H1 (cell line): ENCODE results near the gene GRIK2. TPM values are rescaled to one million over a fixed set of nuclear protein-coding genes. Genes with fewer than 3 reads are reported as not detected.

Experiments
- CTCF ChIA-PET: fragments of 300-600 bp; sonication (Branson Sonifier 250); formaldehyde crosslinking; loops from one replicate; lab custom pipeline; 2021; ENCODE audit not compliant: partially characterized antibody; lab: Charles Lee
- POLR2A ChIA-PET: fragments of 300-600 bp; sonication (Branson Sonifier 250); formaldehyde crosslinking; loops from one replicate; lab custom pipeline; 2021; ENCODE audit warnings: inconsistent platforms; ENCODE audit not compliant: partially characterized antibody; lab: Charles Lee
- DNase-seq, 2 experiments: peaks; one replicate each; pipeline versions ENCODE4 v3.0.0 to v3.0.0-alpha.2; 2010 to 2022; ENCODE audit warnings: low spot score in 2 of 2, low read depth in 1 of 2, mixed read lengths in 1 of 2
- FAIRE-seq: peaks from 2 replicates; lab custom pipeline; 2011; peaks lifted over from hg19 to GRCh38; lab: Jason Lieb, UNC
- H2AFZ ChIP-seq: 2 replicates; pipeline ENCODE4 v1.8.1; 2012; ENCODE audit warnings: low read length, inconsistent platforms
- H2AK5ac ChIP-seq: 2 replicates; pipeline ENCODE4 v1.6.1; 2013; ENCODE audit warnings: low read depth, low read length
- H2BK120ac ChIP-seq: replicated peaks from 2 replicates; pipeline ENCODE3; 2013; ENCODE audit warnings: low read depth, low read length, inconsistent platforms
- H2BK12ac ChIP-seq: 2 replicates; pipeline ENCODE4 v1.6.1; 2013; ENCODE audit warnings: low read depth, low read length
- H2BK15ac ChIP-seq: 2 replicates; pipeline ENCODE4 v1.6.1; 2013; ENCODE audit warnings: low read length
- H2BK20ac ChIP-seq: 2 replicates; pipeline ENCODE4 v1.6.1; 2013; ENCODE audit warnings: low read length
- H2BK5ac ChIP-seq: 2 replicates; pipeline ENCODE4 v1.6.1; 2013; ENCODE audit warnings: low read depth, low read length
- H3K14ac ChIP-seq: 2 replicates; pipeline ENCODE4 v1.6.1; 2013; ENCODE audit warnings: inconsistent platforms; ENCODE audit not compliant: insufficient read length
- H3K18ac ChIP-seq: 2 replicates; pipeline ENCODE4 v1.6.1; 2013; ENCODE audit warnings: low read length; ENCODE audit errors: extremely low read depth
- H3K23ac ChIP-seq: 2 replicates; pipeline ENCODE4 v1.6.1; 2013; ENCODE audit warnings: inconsistent platforms; ENCODE audit not compliant: insufficient read length
- H3K23me2 ChIP-seq: 2 replicates; pipeline ENCODE4 v1.6.1; 2013; ENCODE audit warnings: low read depth, low read length
- H3K27ac ChIP-seq: 2 replicates; pipeline ENCODE4 v1.6.1; 2011; ENCODE audit warnings: low read depth, low read length, inconsistent platforms
- H3K27me3 ChIP-seq, 4 experiments: replicated peaks in 1 of 4; 1 replicate in 1 of 4; 2 replicates in 3 of 4; pipeline versions ENCODE4 v1.6.1 to v1.8.1; 2011 to 2013; ENCODE audit warnings: low read length in 3 of 4, mild to moderate bottlenecking in 3 of 4, inconsistent platforms in 2 of 4, mixed read lengths in 2 of 4, moderate library complexity in 1 of 4; ENCODE audit not compliant: control insufficient read depth in 3 of 4, insufficient read depth in 3 of 4; ENCODE audit errors: extremely low read depth in 1 of 4
- H3K36me3 ChIP-seq, 4 experiments: 2 replicates each; pipeline versions ENCODE4 v1.6.1 to v1.8.1; 2011 to 2013; ENCODE audit warnings: mild to moderate bottlenecking in 4 of 4, low read length in 3 of 4, moderate library complexity in 2 of 4, control low read depth in 1 of 4, inconsistent platforms in 1 of 4; ENCODE audit not compliant: insufficient read depth in 4 of 4, control insufficient read depth in 2 of 4
- H3K4ac ChIP-seq: replicated peaks from 2 replicates; pipeline ENCODE3; 2013; ENCODE audit warnings: low read length, low read depth, mixed read lengths, inconsistent platforms; ENCODE audit not compliant: insufficient read length
- H3K4me1 ChIP-seq, 4 experiments: replicated peaks in 1 of 4; 1 replicate in 1 of 4; 2 replicates in 3 of 4; pipeline versions ENCODE4 v1.6.1 to v1.8.1; 2011 to 2013; ENCODE audit warnings: low read length in 3 of 4, inconsistent platforms in 2 of 4, mixed read lengths in 1 of 4; ENCODE audit not compliant: insufficient read depth in 4 of 4, control insufficient read depth in 3 of 4
- H3K4me2 ChIP-seq, 2 experiments: 2 replicates each; pipeline versions ENCODE4 v1.6.1 to v1.8.1; 2011 to 2013; ENCODE audit warnings: low read depth in 2 of 2, low read length in 2 of 2, control low read depth in 1 of 2, inconsistent platforms in 1 of 2, mild to moderate bottlenecking in 1 of 2; ENCODE audit not compliant: insufficient read depth in 1 of 2
- H3K4me3 ChIP-seq, 4 experiments: fragments of 200-600, 300-600 bp in 1 of 4; sonication (generic), shearing (Covaris generic), sonication (Bioruptor Twin) in 1 of 4; 2 replicates each; pipeline versions ENCODE4 v1.5.1 to v1.8.1; 2011 to 2016; ENCODE audit warnings: low read length in 4 of 4, low read depth in 3 of 4, control low read depth in 2 of 4, inconsistent platforms in 2 of 4, mild to moderate bottlenecking in 2 of 4, mixed read lengths in 1 of 4, moderate library complexity in 1 of 4; ENCODE audit not compliant: insufficient read depth in 2 of 4; ENCODE audit errors: extremely low read depth in 1 of 4
- H3K56ac ChIP-seq: replicated peaks from 2 replicates; pipeline ENCODE3; 2013; ENCODE audit warnings: low read depth, mild to moderate bottlenecking, mixed read lengths, low read length, inconsistent platforms; ENCODE audit not compliant: insufficient read length
- H3K79me1 ChIP-seq: 2 replicates; pipeline ENCODE4 v1.6.1; 2013; ENCODE audit warnings: low read depth, low read length, control low read depth
- H3K79me2 ChIP-seq, 2 experiments: 2 replicates each; pipeline versions ENCODE4 v1.6.1 to v1.8.1; 2012 to 2013; ENCODE audit warnings: low read length in 2 of 2, mild to moderate bottlenecking in 2 of 2, inconsistent platforms in 1 of 2; ENCODE audit not compliant: insufficient read depth in 2 of 2, control insufficient read depth in 1 of 2
- H3K9ac ChIP-seq, 4 experiments: replicated peaks in 1 of 4; 1 replicate in 1 of 4; 2 replicates in 3 of 4; pipeline versions ENCODE4 v1.6.1 to v1.8.1; 2011 to 2013; ENCODE audit warnings: low read depth in 3 of 4, low read length in 3 of 4, control low read depth in 2 of 4, mild to moderate bottlenecking in 2 of 4, moderate library complexity in 2 of 4, inconsistent platforms in 1 of 4; ENCODE audit errors: extremely low read depth in 1 of 4
- H3K9me3 ChIP-seq, 2 experiments: 2 replicates each; pipeline versions ENCODE4 v1.6.1 to v1.8.1; 2012 to 2013; ENCODE audit warnings: mild to moderate bottlenecking in 2 of 2, moderate library complexity in 2 of 2, control low read depth in 1 of 2, inconsistent platforms in 1 of 2, low read depth in 1 of 2, low read length in 1 of 2, mixed read lengths in 1 of 2; ENCODE audit not compliant: insufficient read depth in 2 of 2
- H4K20me1 ChIP-seq, 2 experiments: replicated peaks in 1 of 2; 2 replicates each; pipeline versions ENCODE3 to v1.8.1; 2011 to 2013; ENCODE audit warnings: inconsistent platforms in 2 of 2, low read length in 2 of 2, mild to moderate bottlenecking in 1 of 2; ENCODE audit not compliant: insufficient read depth in 2 of 2, control insufficient read depth in 1 of 2
- H4K5ac ChIP-seq: 2 replicates; pipeline ENCODE4 v1.6.1; 2013; ENCODE audit warnings: low read length, low read depth, mixed read lengths, inconsistent platforms; ENCODE audit not compliant: insufficient read length
- H4K8ac ChIP-seq: 2 replicates; pipeline ENCODE4 v1.8.0; 2013; ENCODE audit warnings: mild to moderate bottlenecking, moderate library complexity, low read length, inconsistent platforms; ENCODE audit not compliant: insufficient read depth; ENCODE audit errors: extremely low read depth
- H4K91ac ChIP-seq: replicated peaks from 2 replicates; pipeline ENCODE3; 2013; ENCODE audit warnings: low read length, mixed read lengths, inconsistent platforms; ENCODE audit not compliant: insufficient read length
- CHD7 ChIP-seq: fragments of 300-600 bp; sonication (generic); IDR thresholded peaks from 2 replicates; pipeline ENCODE4 v1.7.1; 2012; ENCODE audit warnings: low read length, moderate library complexity, mild to moderate bottlenecking, inconsistent platforms; ENCODE audit not compliant: insufficient replicate concordance
- polyA plus RNA-seq, 7 experiments: library from polyadenylated mRNA; depleted of rRNA in 3 of 7; stranded (reverse) in 5 of 7; unstranded in 2 of 7; fragments of >200 nt in 5 of 7; fragments of 200-250 nt in 2 of 7; gene quantifications; 1 replicate in 5 of 7; 2 replicates in 1 of 7; 4 replicates in 1 of 7; pipeline versions ENCODE4 v1.2.1 to v1.2.3, GENCODE V29; 2011 to 2013; ENCODE audit warnings: missing spikeins in 2 of 7, mixed read lengths in 2 of 7
- total RNA-seq: library from RNA; stranded (reverse); fragmentation: NEBNext Ultra II Directional; extraction: Animal tissue kit (Norgen Biotek cat#: 25700); gene quantifications from 2 replicates; pipeline ENCODE4 v1.2.1, GENCODE V29; 2021

GRIK2 gene
- total and polyA plus RNA-seq, 2 of the 8 experiments (the other 6 are each of a cell fraction or from before 2014, with no cell fraction given): 1.8 to 2.2 TPM

DNA sequence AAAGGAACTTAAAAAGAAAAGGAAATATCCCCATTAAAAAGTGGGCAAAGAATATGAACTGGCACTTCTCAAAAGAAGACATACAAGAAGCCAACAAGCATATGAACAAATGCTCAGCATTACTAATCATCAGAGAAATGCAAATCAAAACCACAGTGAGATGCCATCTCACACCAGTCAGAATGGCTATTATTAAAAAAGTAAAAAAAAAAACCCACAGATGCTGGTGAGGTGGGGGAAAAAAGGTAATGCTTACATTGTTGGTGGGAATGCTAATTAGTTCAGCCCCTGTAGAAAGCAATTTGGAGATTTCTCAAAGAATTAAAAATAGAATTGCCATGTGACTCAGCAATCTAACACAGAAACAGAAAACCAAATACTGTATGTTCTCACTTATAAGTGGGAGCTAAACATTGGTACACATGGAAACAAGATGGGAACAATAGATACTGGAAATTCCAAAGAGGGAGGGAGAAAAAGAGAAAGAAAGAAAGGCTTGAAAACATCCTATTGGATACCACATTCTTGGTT is 437.1 kb downstream of the GRIK2 start:
- H3K23me2 ChIP-seq: no peaks in the 10 kb centered on the region; the same call in 1 of the 2 replicates
- H2BK15ac ChIP-seq: no peak overlapping the region
- H3K14ac ChIP-seq: no peak overlapping the region
- H3K56ac ChIP-seq: no peak overlapping the region
- no peak overlapping the region for H3K4ac ChIP-seq
- no peak overlapping the region for H2BK20ac ChIP-seq
- no peaks in the 10 kb centered on the region for H3K36me3 ChIP-seq
- no peak overlapping the region for H3K27ac ChIP-seq
- H2AK5ac ChIP-seq: no peak overlapping the region
- no peak overlapping the region for H2BK12ac ChIP-seq
- H3K9ac ChIP-seq: no peak overlapping the region
- no peak overlapping the region for H2BK5ac ChIP-seq
- H3K18ac ChIP-seq: no peak overlapping the region
- H3K4me1 ChIP-seq: no peaks in the 10 kb centered on the region
- no peak overlapping the region for H4K8ac ChIP-seq
- no peak overlapping the region for H4K91ac ChIP-seq
- H3K23ac ChIP-seq: no peak overlapping the region
- no peaks in the 10 kb centered on the region for H4K20me1 ChIP-seq
- no peak overlapping the region for H3K4me2 ChIP-seq
- ChIA-PET CTCF (no interaction called here), POLR2A (no interaction called here)
- H3K79me1 ChIP-seq: no peaks in the 10 kb centered on the region
- no peak overlapping the region for H2AFZ ChIP-seq
- no peak overlapping the region for H4K5ac ChIP-seq
- H3K27me3 ChIP-seq: no peaks in the 10 kb centered on the region
- H2BK120ac ChIP-seq: no peak overlapping the region
- no peaks in the 10 kb centered on the region for H3K79me2 ChIP-seq
- no peak overlapping the region for H3K4me3 ChIP-seq
- no peaks in the 10 kb centered on the region; a peak in 2 of 4 replicates for H3K9me3 ChIP-seq
- DNase-seq: no peak
- no peak for FAIRE-seq
- no peak for TF ChIP-seq CHD7
